Lower leg skin (tissue), 4 donors: Measurements from ENCODE around the gene PRPF19. TPM values are rescaled to one million over a fixed set of nuclear protein-coding genes. Genes with fewer than 3 reads are reported as not detected.

Experiments used
- DNase-seq, 2 donors: peaks; one replicate each; pipeline ENCODE4 v3.0.0-alpha.2; 2019; ENCODE audit warnings: low spot score in 2 of 2
- H3K4me3 ChIP-seq: fragments of 200-600 bp; sonication (generic); 2 replicates; pipeline ENCODE4 v1.5.1; 2017; ENCODE audit warnings: mild to moderate bottlenecking, low read depth; ENCODE audit not compliant: poor library complexity, severe bottlenecking
- CTCF ChIP-seq, 3 donors: fragments of 450-650 bp; IDR thresholded peaks; one replicate each; pipeline ENCODE4 v1.5.1; 2016; ENCODE audit warnings: antibody characterized with exemption in 3 of 3, mild to moderate bottlenecking in 3 of 3, moderate library complexity in 2 of 3
- POLR2A ChIP-seq, 2 donors: fragments of 450-650 bp; IDR thresholded peaks; one replicate each; pipeline ENCODE4 v1.6.1; 2016 to 2017; ENCODE audit warnings: antibody characterized with exemption in 2 of 2, mild to moderate bottlenecking in 1 of 2, moderate library complexity in 1 of 2
- WGBS, 2 donors: methylation state at CpG; one replicate each; pipeline ENCODE4 v1.1.5; 2018; 5-methylcytosine and 5-hydroxymethylcytosine counted together
- intact Hi-C: fragments of 100-400 bp; cut with DNase I; formaldehyde crosslinking; loops from one replicate; pipeline ENCODE4 v1.15.0; 2023; ENCODE audit warnings: low total_unique reads
- total RNA-seq, 4 donors: library from RNA; depleted of rRNA; stranded (reverse); fragments of >200 nt; gene quantifications; one replicate each; pipeline ENCODE4 v1.1.0, GENCODE V29; 2016

PRPF19 gene
- total RNA-seq, 4 donors from 2014 or later, result 75.3 to 119 (median 108) TPM

- no peak for TF ChIP-seq POLR2A (IDR thresholded peaks at IDR 0.05)
- no peak for TF ChIP-seq CTCF (IDR thresholded peaks at IDR 0.05)
- intact Hi-C loops, result no loop called here
- WGBS, 2 donors, result 86 to 91% methylated on average over 13 to 14 of the region's 20 CpGs
- no peak overlapping the region for H3K4me3 ChIP-seq
- DNase-seq, result no peak
Measured at GRCh38 chr11:60928563-60929001, 22.2 kb upstream of the PRPF19 start.

GRCh38 chr11:60927600-60927999, 21.2 kb upstream of the PRPF19 start:
- no peak for DNase-seq
- H3K4me3 ChIP-seq, result no peak overlapping the region
- WGBS, 2 donors, result 77 to 80% methylated on average over 15 to 16 of the region's 16 CpGs
- intact Hi-C loops, result no loop called here
- no peak for TF ChIP-seq POLR2A (IDR thresholded peaks at IDR 0.05)
- TF ChIP-seq CTCF (IDR thresholded peaks at IDR 0.05), result no peak

- 92 to 93% methylated on average over 8 of the region's 8 CpGs for WGBS, 2 donors
- intact Hi-C loops, result no loop called here
- DNase-seq, result no peak
Measured at GRCh38 chr11:60927061-60927592, 20.7 kb upstream of the PRPF19 start.

DNA sequence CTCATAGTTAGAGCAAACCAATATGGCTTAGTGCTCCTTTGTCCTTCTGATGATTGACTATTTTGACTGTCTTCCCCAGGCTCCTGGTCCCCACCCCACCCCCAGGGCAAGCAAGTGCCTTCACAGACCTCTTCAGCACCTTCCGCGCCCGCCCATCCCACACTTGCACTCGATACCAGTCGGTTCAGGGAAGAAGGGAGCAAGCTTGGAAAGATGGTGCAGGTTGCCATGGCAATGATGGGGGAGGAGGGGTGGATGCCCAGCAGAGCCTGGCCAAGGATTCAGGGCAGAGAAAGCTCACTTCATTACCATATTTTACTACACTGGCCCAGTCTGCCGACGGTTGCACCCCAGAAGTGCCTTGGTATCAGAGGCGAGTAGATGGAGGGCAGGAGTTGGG, 20.1 kb upstream of the PRPF19 start:
- DNase-seq, result no peak
- intact Hi-C loops, result no loop called here
- H3K4me3 ChIP-seq, result no peak overlapping the region
- TF ChIP-seq POLR2A (IDR thresholded peaks at IDR 0.05), result no peak
- TF ChIP-seq CTCF (IDR thresholded peaks at IDR 0.05), result no peak
- WGBS, 2 donors, result 87 to 93% methylated on average over 8 of the region's 8 CpGs

More at GRCh38 chr11:60927061-60927592, 20.7 kb upstream of the PRPF19 start:
- TF ChIP-seq POLR2A (IDR thresholded peaks at IDR 0.05) (no peak), CTCF (IDR thresholded peaks at IDR 0.05) (no peak)
- H3K4me3 ChIP-seq, result no peak overlapping the region

DNA sequence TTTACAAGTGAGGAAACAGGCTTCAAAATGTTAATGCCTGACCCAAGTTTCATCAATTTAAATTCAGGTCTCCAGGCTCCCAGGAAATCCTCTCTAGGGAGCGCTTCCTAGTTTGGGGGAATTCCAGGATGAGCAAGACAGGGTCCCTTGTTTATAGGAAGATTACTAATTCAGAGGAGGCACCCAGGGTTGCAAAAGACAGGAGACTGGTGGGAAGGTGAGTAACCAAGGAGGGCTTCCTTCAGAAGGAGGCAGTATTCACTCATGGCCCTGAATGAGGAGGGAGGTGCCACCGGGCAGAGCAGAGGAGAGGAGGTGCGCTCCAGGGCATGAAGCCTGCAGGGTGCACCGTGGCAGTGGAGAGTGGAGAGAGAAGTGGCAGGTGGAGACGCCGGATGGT, 19.5 kb upstream of the PRPF19 start:
- 58 to 73% methylated on average over 6 of the region's 6 CpGs for WGBS, 2 donors
- no peak overlapping the region for H3K4me3 ChIP-seq
- intact Hi-C loops, result no loop called here
- no peak for DNase-seq
- TF ChIP-seq CTCF (IDR thresholded peaks at IDR 0.05), result no peak
